Anterior cingulate cortex (tissue), 58 donors: ENCODE results near the gene REP15.
A peak's percentile ranks its signal among the peaks of the same experiment; 100 is the strongest.
"Not testable (repeated sequence)": the region's sequence is repeated elsewhere in the genome, so short reads cannot be mapped to it uniquely, and the experiment has no call there.

Source experiments
- DNase-seq, 58 donors: peaks; one replicate each; lab custom pipeline; 2025; lab: John Stamatoyannopoulos, UW

The REP15 gene

GRCh38 chr12:27695556-27696292 is 523 bp upstream of the REP15 start:
- no peak for DNase-seq

DNA sequence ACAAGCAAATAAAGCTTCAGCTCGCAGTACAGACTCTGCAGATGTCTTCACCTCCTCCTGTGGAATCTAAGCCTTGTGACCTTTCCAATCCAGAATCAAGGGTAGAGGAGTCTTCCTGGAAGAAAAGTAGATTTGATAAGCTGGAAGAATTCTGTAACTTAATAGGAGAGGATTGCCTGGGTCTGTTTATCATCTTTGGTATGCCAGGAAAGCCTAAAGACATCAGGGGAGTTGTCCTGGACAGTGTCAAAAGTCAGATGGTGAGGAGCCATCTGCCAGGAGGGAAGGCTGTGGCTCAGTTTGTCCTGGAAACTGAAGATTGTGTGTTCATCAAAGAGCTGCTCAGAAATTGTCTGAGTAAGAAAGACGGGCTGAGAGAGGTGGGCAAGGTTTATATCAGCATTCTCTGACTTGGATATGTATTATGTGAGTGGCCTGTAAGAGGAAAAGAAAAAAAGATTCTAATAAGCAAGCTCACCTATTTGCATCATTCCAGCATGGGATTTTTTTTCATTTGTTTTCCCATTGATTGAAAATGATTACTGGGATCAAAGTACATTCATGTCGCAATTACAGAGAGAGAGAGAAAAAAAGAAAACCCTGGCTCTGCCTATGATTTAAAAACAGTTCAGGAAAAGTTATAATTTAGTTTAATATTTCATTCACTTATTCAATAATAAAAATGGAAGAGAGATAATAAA is 767 bp downstream of the REP15 start:
- DNase-seq, result no peak

DNA sequence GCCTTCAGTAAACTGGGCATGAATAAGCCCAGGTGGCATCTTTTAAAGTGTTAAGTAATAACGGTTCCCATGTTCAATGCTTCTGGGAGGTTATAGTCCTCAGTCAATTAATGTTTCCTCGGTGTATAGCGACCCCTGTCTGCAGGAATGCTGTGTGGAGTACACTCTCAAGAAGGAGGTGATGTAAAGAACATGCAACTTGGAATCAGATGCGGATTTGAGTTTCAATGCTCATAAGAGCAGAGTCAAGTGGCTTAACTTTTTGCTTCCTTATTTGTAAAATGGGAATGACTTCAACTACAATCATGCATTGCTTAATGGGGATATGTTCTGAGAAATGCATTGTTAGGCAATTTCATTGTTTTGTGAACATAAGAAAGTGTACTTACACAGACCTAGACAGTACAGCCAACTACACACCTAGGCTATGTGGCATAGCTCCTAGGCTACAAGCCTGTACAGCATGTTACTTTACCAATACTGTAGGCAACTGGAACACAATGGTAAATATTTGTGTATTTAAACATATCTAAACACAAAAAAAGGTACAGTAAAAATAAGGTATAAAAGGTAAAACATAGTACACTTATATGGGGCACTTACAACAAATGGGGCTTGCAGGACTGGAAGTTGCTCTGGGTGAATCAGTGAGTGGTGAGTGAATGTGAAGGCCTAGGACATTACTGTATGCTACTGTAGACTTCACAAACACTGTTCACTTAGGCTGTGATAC is 7.6 kb downstream of the REP15 start:
- peak in 43 of 58 donors; percentile 1 to 70 (median 10) for DNase-seq

GRCh38 chr12:27705263-27705662 is 9.0 kb downstream of the REP15 start:
- no peak for DNase-seq

DNA sequence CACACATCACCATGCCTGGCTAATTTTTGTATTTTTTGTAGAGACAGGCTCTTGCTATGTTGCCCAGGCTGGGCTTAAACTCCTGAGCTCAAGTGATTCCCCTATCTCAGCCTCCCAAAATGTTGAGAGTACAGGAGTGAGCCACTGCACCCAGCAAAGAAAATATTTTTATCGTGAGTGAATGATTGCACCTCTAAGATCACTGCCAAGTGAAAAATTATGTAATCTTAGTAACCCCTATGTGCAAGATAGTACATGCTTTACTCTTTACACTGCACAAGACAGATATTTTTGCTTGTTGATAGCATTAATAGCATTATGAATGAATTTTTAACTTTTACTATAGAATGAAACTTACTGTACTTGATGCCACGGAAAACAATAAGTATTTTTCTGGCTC is 11.0 kb downstream of the REP15 start:
- DNase-seq, result no peak

- no peak for DNase-seq
Observed at GRCh38 chr12:27709212-27709931, 13.1 kb downstream of the REP15 start.

DNA sequence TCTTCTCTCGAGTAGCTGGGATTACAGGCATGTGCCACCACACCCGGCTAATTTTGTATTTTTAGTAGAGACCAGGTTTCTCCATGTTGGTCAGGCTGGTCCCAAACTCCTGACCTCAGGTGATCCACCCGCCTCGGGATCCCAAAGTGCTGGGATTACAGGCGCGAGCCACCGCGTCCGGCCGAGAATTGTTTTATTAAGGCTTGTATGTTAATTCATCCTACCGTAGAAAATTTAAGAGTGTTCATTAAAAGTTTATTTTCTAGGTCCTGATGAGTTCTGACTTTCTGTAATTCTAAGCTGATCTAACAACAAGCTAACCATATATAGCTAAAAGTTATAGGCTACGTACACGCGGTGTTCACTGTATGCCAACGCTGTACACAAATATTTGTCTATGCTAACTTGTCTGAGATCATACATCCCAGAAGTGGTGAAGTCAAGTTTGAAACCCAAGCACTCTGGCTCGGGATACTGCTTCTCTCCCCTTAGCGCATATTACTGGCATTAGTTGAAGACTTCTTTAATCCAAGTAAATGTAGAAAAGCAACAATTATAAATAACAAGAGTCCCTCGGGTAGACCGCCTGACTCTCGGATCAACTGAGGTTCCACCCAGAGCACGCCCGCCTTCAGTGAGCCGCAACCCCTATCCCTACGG is 13.8 kb downstream of the REP15 start:
- peak in 2 of 58 donors; percentile 24 to 64 for DNase-seq

DNA sequence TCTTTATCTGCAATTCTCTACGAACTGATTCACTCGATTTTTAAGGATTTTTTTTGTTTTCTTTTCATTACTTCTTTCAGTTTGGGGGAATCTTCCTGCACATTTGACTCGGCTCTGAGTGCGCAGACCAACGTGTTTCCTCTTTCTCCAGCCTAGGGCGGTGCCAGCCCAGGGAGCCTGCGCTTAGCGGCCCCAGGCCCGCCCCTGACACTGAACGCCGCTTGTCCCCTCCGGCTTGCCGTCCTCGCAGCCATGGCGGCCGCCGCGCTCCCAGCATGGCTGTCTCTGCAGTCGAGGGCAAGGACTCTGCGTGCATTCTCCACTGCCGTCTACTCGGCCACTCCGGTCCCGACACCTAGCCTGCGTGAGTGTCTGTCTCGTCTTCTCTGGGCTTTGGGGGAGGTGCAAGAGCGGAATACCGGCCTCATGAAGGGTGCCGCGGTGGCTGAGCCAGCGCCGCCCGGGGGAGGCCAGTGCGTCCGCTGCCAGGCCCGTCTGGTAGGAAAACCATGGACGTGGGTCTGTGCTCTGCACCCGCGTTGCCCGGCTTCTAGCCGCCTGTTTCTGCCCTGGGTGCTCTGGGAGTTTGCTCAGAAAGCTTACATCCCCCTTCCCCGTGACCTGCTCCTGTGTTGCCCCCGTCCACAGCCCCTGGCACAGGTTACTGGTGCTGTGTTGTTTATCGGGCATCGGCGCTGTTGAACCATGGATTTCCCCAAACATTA is 14.5 kb downstream of the REP15 start, which contains the start of gene MRPS35:
Gene MRPS35, plus strand, starts transcription at position 241 of the 725 bp plus-strand sequence. Its CDS starts 12 bp downstream, at position 253.
- DNase-seq, result peak; percentile 31 to 94 (median 85)

- DNase-seq, result peak in 2 of 58 donors; percentile 18 to 45
Observed at GRCh38 chr12:27711317-27711682, 15.1 kb downstream of the REP15 start.

GRCh38 chr12:27711967-27712366 is 15.7 kb downstream of the REP15 start:
- no peak for DNase-seq

GRCh38 chr12:27723212-27723611 is 27.0 kb downstream of the REP15 start:
- no peak for DNase-seq

GRCh38 chr12:27730097-27730588 is 33.9 kb downstream of the REP15 start:
- no peak for DNase-seq

DNA sequence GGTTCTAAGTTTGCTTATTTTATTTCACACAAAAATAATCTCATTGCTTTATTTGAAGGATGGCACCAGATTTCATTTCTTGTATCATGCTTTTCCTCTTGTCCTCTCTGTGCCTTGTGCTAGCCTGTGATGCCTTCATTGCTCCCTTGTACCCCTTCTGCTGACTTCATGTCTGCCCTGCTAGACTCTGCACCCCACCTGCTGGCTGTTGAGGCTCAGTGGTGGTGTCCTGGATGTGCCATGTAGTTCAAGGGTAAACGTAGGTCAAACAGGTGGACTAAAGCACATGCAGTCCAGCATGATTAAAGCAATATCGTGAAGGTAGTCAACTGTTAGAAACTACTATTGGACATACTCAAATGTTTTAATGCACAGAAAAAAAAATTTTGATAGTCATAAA is 36.0 kb downstream of the REP15 start:
- no peak for DNase-seq

DNA sequence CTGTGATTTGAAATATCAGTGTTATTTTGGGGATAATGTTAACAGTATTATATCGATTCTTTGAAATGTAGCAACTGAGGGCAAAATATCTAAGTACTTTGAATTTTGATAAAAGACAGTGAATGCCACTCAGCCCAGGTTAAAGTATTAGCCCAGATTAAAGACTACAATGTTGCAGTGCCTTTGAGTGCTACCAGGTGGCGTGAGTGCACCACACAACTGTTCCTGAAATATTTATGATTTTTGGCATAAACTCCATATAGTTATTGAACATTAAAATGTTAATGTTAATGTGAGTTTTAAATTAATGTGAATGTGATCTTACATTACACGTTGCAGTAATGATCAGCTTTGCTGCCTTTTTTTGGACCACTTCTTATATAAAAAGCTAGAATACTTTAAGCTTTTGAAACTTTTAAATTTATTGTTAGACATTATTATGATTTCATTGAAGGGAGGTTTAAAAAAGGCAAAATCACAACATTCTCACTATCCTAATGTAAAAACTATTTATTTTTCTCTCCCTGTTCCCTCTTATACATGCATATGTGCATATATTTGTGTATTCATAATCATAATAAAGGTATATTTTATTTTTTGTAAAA is 36.9 kb downstream of the REP15 start:
- DNase-seq, result peak in 1 of 58 donors; percentile 5

DNA sequence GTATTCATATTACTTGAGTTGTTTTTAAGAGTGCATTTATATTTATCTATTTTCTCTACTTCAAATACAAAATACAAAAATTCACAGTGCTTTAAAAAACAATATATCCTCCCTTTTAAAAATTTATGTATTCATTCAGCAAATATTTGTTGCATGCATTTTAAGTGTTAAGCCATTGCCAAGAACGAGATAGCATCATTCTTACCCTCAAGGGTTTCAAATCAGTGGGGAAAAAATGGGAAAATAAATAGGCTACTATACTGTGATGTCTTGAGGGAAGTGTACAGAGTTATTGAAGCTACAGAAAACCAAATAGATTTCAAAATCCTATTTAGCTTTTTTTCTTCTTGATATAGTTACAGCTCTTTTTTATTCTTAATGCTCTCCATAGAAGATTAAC is 37.5 kb downstream of the REP15 start:
- no peak for DNase-seq

DNA sequence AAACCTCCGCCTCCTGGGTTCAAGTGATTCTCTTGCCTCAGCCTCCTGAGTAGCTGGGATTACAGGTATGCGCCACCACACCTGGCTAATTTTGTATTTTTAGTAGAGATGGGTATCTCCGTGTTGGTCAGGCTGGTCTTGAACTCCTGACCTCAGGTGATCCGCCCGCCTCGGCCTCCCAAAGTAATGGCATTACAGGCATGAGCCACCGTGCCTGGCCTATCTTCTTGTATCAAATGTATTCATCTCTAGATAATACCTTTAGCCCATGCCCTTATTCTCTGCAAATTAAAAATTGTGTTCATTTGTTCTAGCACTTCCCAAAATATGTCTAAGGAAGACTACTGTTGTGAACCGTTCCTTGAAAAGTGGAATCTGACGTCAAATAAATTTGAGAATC is 38.1 kb downstream of the REP15 start:
- not testable (repeated sequence) for DNase-seq

DNA sequence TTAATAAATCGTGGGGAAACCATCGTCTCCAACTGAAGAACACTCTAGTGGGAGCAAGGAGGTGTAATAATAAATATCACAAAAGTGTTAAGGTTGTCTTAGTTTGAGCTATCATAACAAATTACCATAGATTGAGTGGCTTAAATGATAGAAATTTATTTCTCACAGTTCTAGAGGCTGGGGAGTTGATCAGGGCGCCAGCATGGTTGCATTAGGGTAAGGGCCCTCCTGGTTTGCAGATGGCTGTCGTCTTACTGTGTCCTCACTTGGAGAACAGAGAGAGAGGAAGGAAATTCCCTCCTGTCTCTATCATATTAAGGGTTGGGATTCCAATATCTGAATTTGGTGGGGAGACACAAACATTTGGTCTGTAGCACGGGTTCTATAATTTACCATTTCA is 47.4 kb downstream of the REP15 start:
- DNase-seq, result no peak

DNA sequence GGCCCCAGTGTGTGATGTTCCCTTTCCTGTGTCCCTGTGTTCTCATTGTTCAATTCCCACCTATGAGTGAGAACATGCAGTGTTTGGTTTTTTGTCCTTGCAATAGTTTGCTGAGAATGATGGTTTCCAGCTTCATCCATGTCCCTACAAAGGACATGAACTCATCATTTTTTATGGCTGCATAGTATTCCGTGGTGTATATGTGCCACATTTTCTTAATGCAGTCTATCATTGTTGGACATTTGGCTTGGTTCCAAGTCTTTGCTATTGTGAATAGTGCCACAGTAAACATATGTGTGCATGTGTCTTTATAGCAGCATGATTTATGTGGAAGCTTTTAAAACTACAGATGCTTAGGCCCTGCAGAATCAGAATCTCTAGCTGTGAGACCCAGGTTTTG is 49.5 kb downstream of the REP15 start:
- not testable (repeated sequence) for DNase-seq
